HepG2 (cell line): ENCODE data around the gene FLAD1. TPM values are rescaled to one million over a fixed set of nuclear protein-coding genes. Genes with fewer than 3 reads are reported as not detected.

ENCODE experiments used
- ATF7 ChIP-seq, 2 experiments: fragments of 450-650 bp in 1 of 2; sonication (generic) in 1 of 2; formaldehyde crosslinking in 1 of 2; IDR thresholded peaks; 2 replicates each; pipeline versions ENCODE4 v1.4.0 to v1.6.1; 2016 to 2020; ENCODE audit warnings: antibody characterized with exemption in 1 of 2, mild to moderate bottlenecking in 1 of 2, missing genetic modification reagents in 1 of 2
- ATM ChIP-seq: fragments of 450-650 bp; IDR thresholded peaks from 2 replicates; pipeline ENCODE4 v1.7.1; 2017; ENCODE audit warnings: mild to moderate bottlenecking, borderline replicate concordance
- CAMTA2 ChIP-seq: sonication (generic); formaldehyde crosslinking; IDR thresholded peaks from 2 replicates; pipeline ENCODE4 v1.4.0; 2020; ENCODE audit warnings: mild to moderate bottlenecking, missing genetic modification reagents, borderline replicate concordance
- IKZF4 ChIP-seq: sonication (generic); formaldehyde crosslinking; IDR thresholded peaks from 2 replicates; pipeline ENCODE4 v1.5.1; 2020; ENCODE audit warnings: borderline replicate concordance, mild to moderate bottlenecking, low read depth, missing genetic modification reagents; ENCODE audit errors: not compliant biosample characterization
- KIAA2018 ChIP-seq: sonication (generic); formaldehyde crosslinking; IDR thresholded peaks from 2 replicates; pipeline ENCODE4 v1.5.0; 2020; ENCODE audit warnings: mild to moderate bottlenecking, missing genetic modification reagents, borderline replicate concordance
- MXI1 ChIP-seq: IDR thresholded peaks from 3 replicates; pipeline ENCODE4 v1.6.1; 2012; ENCODE audit warnings: low read depth, low read length, inconsistent platforms, borderline replicate concordance
- PAF1 ChIP-seq: IDR thresholded peaks from 2 replicates; pipeline ENCODE4 v1.6.1; 2016; ENCODE audit warnings: missing genetic modification reagents, missing compliant biosample characterization
- PPARG ChIP-seq: conservative IDR thresholded peaks from 2 replicates; pipeline ENCODE4 v1.6.1; 2016; ENCODE audit warnings: missing biosample characterization, missing genetic modification reagents
- REXO4 ChIP-seq: sonication (generic); formaldehyde crosslinking; IDR thresholded peaks from 2 replicates; pipeline ENCODE4 v1.8.0; 2022; ENCODE audit warnings: missing genetic modification reagents, mild to moderate bottlenecking, borderline replicate concordance
- SETDB1 ChIP-seq: sonication (generic); formaldehyde crosslinking; IDR thresholded peaks from 2 replicates; pipeline ENCODE4 v1.5.1; 2020; ENCODE audit warnings: missing genetic modification reagents, mild to moderate bottlenecking, borderline replicate concordance
- SP140L ChIP-seq: sonication (generic); formaldehyde crosslinking; IDR thresholded peaks from 2 replicates; pipeline ENCODE4 v1.4.0; 2020; ENCODE audit warnings: missing genetic modification reagents, borderline replicate concordance
- SPEN ChIP-seq: sonication (generic); formaldehyde crosslinking; IDR thresholded peaks from 2 replicates; pipeline ENCODE4 v1.5.1; 2020; ENCODE audit warnings: low read depth, mild to moderate bottlenecking, missing genetic modification reagents
- TARDBP ChIP-seq: sonication (generic); formaldehyde crosslinking; IDR thresholded peaks from 2 replicates; pipeline ENCODE4 v1.8.0; 2022; ENCODE audit warnings: mild to moderate bottlenecking, missing genetic modification reagents
- TGIF2 ChIP-seq: IDR thresholded peaks from 2 replicates; pipeline ENCODE4 v1.6.1; 2016; ENCODE audit warnings: control low read depth, missing compliant biosample characterization
- THAP7 ChIP-seq: sonication (generic); formaldehyde crosslinking; IDR thresholded peaks from 2 replicates; pipeline ENCODE4 v1.8.1; 2023; ENCODE audit warnings: mild to moderate bottlenecking, missing genetic modification reagents
- TSC22D2 ChIP-seq: sonication (generic); formaldehyde crosslinking; IDR thresholded peaks from 2 replicates; pipeline ENCODE4 v1.5.1; 2020; ENCODE audit warnings: missing genetic modification reagents, mild to moderate bottlenecking, borderline replicate concordance
- ZBTB2 ChIP-seq: sonication (generic); formaldehyde crosslinking; IDR thresholded peaks from 2 replicates; pipeline ENCODE4 v1.8.0; 2022; ENCODE audit warnings: low read depth, missing genetic modification reagents
- ZNF607 ChIP-seq: sonication (generic); formaldehyde crosslinking; IDR thresholded peaks from 2 replicates; pipeline ENCODE4 v1.5.1; 2020; ENCODE audit warnings: missing genetic modification reagents, mild to moderate bottlenecking, borderline replicate concordance
- ZNF724P ChIP-seq: sonication (generic); formaldehyde crosslinking; IDR thresholded peaks from 2 replicates; pipeline ENCODE4 v1.8.0; 2022; ENCODE audit warnings: missing genetic modification reagents, borderline replicate concordance
- polyA plus RNA-seq, 8 experiments: library from polyadenylated mRNA; depleted of rRNA in 3 of 8; stranded (reverse) in 7 of 8; unstranded in 1 of 8; fragments of >200 nt; fragmentation: Illumina TruSeq in 4 of 8; extraction: Trizol in 4 of 8; gene quantifications; 2 replicates each; pipeline versions ENCODE4 v1.2.1 to v1.2.3, GENCODE V29; 2011 to 2016; ENCODE audit warnings: low read depth in 4 of 8, missing spikeins in 1 of 8, mixed read lengths in 1 of 8; ENCODE audit not compliant: insufficient read depth in 1 of 8
- total RNA-seq, 5 experiments: library from RNA; depleted of rRNA; stranded (reverse); fragments of >200 nt; fragmentation: Illumina TruSeq; extraction: Trizol; gene quantifications; 2 replicates each; pipeline ENCODE4 v1.2.3, GENCODE V29; 2016; ENCODE audit warnings: low read depth in 1 of 5

FLAD1 gene
- total and polyA plus RNA-seq, 2 of the 13 experiments (the other 11 are each of a cell fraction or from before 2014, with no cell fraction given), result 25.9 to 32.8 TPM

- TF ChIP-seq KIAA2018 (no peak), SPEN (peak; percentile 48), TSC22D2 (CRISPR knock-in tag) (0 out of 2 replicates have a peak, but pooled peaks have one; percentile 41), PPARG (CRISPR knock-in tag) (peak; percentile 52), TGIF2 (CRISPR knock-in tag) (no peak), REXO4 (CRISPR knock-in tag) (no peak), SP140L (CRISPR knock-in tag) (no peak), ATM (no peak), ZNF607 (no peak; the same call in 1 of the 2 replicates), IKZF4 (peak; percentile 42), SETDB1 (CRISPR knock-in tag) (no peak), ZNF724P (CRISPR knock-in tag) (peak; percentile 82; the same call in 1 of the 2 replicates), MXI1 (peak; percentile 44; the same call in 1 of the 3 replicates), PAF1 (CRISPR knock-in tag) (no peak), TARDBP (CRISPR knock-in tag) (peak; percentile 86), CAMTA2 (CRISPR knock-in tag) (peak; percentile 82), ZBTB2 (peak; percentile 67; the same call in 1 of the 2 replicates), ATF7 (IDR thresholded peaks at IDR 0.05) (no peak), ATF7 (CRISPR knock-in tag; IDR thresholded peaks at IDR 0.05) (0 out of 2 replicates have a peak, but pooled peaks have one; percentile 55), THAP7 (no peak)
Measured at GRCh38 chr1:155000726-155001424, 17.7 kb downstream of the FLAD1 start (continued).
